Dendritic cell treated with granulocyte-macrophage colony-stimulating factor and Interleukin-4, amounts not matched to agents 40 ng/mL and 50 ng/mL, for 4 days (primary cell): ENCODE data around the gene MAMLD1.

Source experiments
- H3K27ac Mint-ChIP-seq: one replicate; pipeline ENCODE4 v1.8.0; 2022; ENCODE audit warnings: mild to moderate bottlenecking, mixed read lengths
- H3K27me3 Mint-ChIP-seq: one replicate; pipeline ENCODE4 v1.8.0; 2022; ENCODE audit warnings: mild to moderate bottlenecking, mixed read lengths
- H3K36me3 Mint-ChIP-seq: one replicate; pipeline ENCODE4 v1.8.0; 2022; ENCODE audit warnings: low read depth, mixed read lengths
- H3K4me1 Mint-ChIP-seq: one replicate; pipeline ENCODE4 v1.8.0; 2022; ENCODE audit warnings: low read depth, mixed read lengths
- H3K4me3 Mint-ChIP-seq: one replicate; pipeline ENCODE4 v1.8.0; 2022; ENCODE audit warnings: mild to moderate bottlenecking, moderate library complexity, mixed read lengths
- H3K9me3 Mint-ChIP-seq: one replicate; pipeline ENCODE4 v1.8.0; 2022; ENCODE audit warnings: mixed read lengths
- intact Hi-C: fragments of 100-400 bp; cut with micrococcal nuclease; formaldehyde crosslinking; loops from one replicate; pipeline ENCODE4 v1.15.0; 2022

The MAMLD1 gene

DNA sequence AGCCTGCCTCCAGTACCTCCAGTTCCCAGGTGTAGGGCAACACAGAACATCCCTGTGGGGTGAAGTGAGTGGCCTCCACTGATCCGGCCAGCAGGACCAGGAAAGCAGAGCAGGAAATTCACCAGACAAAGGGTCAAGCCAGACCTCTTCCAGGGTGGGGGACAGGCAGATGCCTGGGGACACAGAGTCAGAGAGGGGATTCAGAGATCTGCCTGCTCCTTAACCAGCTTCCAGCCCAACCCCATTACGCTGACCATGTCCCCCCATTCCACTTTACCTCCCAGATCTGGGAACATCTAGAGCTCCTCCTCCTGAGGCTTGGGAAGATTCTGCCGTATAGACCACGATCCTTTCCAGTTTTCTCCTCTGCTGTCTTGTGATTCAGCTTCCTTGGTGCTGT is 132.4 kb downstream of the MAMLD1 start:
- Mint-ChIP-seq H3K4me1 (no peaks in the 10 kb centered on the region), H3K4me3 (no peak overlapping the region), H3K27me3 (no peaks in the 10 kb centered on the region), H3K27ac (no peak overlapping the region), H3K36me3 (no peaks in the 10 kb centered on the region), H3K9me3 (no peaks in the 10 kb centered on the region)
- intact Hi-C loops = no loop called here

DNA sequence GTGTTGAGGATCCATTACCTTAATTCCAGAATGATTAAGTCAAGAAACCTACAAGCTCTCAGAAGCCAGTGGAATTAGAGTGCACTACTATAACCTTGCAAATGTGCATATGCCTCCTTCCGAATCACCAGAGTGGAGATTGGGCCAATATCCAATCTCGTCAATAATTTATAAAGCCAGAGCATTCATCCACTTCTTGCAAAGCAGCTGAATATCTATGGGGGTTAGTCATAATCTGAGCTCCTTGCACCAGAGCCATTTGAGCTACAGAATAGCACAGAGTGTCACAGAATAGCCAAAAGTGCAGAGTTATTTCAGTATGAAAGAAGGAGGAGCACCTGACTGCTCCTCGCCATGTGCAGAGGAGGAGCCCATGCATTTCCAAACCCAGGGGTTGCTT is 136.1 kb downstream of the MAMLD1 start:
- no peaks in the 10 kb centered on the region for H3K27me3 Mint-ChIP-seq
- H3K4me1 Mint-ChIP-seq = no peaks in the 10 kb centered on the region
- no peak overlapping the region for H3K4me3 Mint-ChIP-seq
- H3K36me3 Mint-ChIP-seq = no peaks in the 10 kb centered on the region
- no peaks in the 10 kb centered on the region for H3K9me3 Mint-ChIP-seq
- H3K27ac Mint-ChIP-seq = no peak overlapping the region
- intact Hi-C loops = no loop called here

DNA sequence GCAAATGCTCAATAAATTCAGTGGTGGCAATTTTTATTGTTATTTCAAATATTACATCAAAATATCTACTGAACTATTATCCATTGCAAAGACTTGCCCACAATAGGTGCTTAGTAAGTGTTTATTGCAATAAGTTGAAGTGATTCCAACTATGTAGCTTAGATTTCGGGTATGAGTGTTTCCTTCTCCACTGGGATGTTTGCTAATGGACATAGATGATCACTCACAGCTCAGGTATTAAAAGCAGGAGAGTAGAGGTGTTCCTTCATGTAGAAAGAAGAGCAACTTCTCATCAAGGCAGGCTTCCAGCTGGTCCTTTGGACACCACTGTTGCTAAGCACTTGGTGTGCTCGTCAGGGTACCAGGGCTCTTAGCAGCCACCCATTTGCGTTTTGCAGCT is 139.0 kb downstream of the MAMLD1 start:
- Mint-ChIP-seq H3K9me3 (no peaks in the 10 kb centered on the region), H3K4me1 (no peaks in the 10 kb centered on the region), H3K36me3 (no peaks in the 10 kb centered on the region), H3K27me3 (peaks cover 2% of the 10 kb centered on the region), H3K27ac (no peak overlapping the region), H3K4me3 (no peak overlapping the region)
- intact Hi-C loops = no loop called here

DNA sequence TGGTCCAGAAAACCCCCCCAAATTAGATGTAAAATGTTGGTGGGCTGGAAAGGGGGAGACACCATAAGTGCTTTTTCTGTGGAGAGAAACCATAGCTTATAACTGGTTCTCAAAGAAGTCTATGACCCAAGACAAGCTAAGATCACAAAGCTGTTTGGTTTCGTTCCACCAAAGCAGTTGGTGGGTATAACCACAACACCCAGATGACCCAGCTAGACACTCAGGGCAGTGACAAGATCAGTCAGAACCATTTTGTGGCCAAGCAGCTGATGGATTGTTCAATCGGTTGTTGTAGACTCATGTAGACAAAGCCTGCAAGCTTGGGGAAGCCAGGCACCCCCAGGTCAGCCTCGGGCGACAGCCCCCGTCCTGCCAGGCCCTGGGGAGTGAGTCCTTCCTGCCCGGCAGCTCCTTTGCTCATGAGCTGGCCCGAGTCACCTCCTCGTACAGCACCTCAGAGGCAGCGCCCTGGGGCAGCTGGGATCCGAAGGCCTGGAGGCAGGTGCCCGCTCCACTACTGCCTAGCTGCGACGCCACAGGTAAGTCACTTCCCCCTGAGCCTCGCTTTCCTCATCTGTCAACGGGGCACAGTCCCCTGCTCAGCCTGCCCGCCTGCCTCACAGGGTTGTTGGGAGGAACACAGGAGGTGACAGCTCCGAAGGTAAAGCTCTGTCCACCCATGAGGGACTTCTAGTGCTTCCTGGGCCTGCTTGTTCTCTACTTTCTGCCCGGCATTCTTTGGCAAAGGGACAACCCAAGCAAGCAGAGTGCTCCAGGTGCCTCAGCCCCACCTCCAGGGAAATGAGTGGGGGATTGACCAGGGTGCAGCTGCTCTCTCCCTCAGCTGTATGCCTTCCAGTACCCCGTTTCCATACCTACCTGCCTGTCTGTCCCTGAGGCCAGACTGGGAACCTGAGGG is 140.1 kb downstream of the MAMLD1 start:
- Mint-ChIP-seq H3K4me3 (no peak overlapping the region), H3K36me3 (no peaks in the 10 kb centered on the region), H3K27me3 (peaks cover 2% of the 10 kb centered on the region), H3K4me1 (peaks cover 8% of the 10 kb centered on the region), H3K27ac (no peak overlapping the region), H3K9me3 (no peaks in the 10 kb centered on the region)
- intact Hi-C loops = no loop called here

- peaks cover 9% of the 10 kb centered on the region for H3K4me1 Mint-ChIP-seq
- no peaks in the 10 kb centered on the region for H3K36me3 Mint-ChIP-seq
- no peak overlapping the region for H3K27ac Mint-ChIP-seq
- H3K9me3 Mint-ChIP-seq = no peaks in the 10 kb centered on the region
- no peak overlapping the region for H3K4me3 Mint-ChIP-seq
- intact Hi-C loops = no loop called here
- H3K27me3 Mint-ChIP-seq = peaks cover 2% of the 10 kb centered on the region
Observed at GRCh38 chrX:150503898-150504219, 140.7 kb downstream of the MAMLD1 start.

- H3K27me3 Mint-ChIP-seq = peaks cover 2% of the 10 kb centered on the region
- intact Hi-C loops = no loop called here
- no peaks in the 10 kb centered on the region for H3K36me3 Mint-ChIP-seq
- no peak overlapping the region for H3K4me3 Mint-ChIP-seq
- no peak overlapping the region for H3K27ac Mint-ChIP-seq
- no peaks in the 10 kb centered on the region for H3K9me3 Mint-ChIP-seq
- peaks cover 9% of the 10 kb centered on the region for H3K4me1 Mint-ChIP-seq
Observed at GRCh38 chrX:150504397-150505182, 141.5 kb downstream of the MAMLD1 start.

GRCh38 chrX:150506020-150506419 is 142.9 kb downstream of the MAMLD1 start:
- Mint-ChIP-seq H3K27ac (no peak overlapping the region), H3K9me3 (no peaks in the 10 kb centered on the region), H3K36me3 (no peaks in the 10 kb centered on the region), H3K4me3 (no peak overlapping the region), H3K4me1 (peaks cover 9% of the 10 kb centered on the region), H3K27me3 (peaks cover 2% of the 10 kb centered on the region)
- intact Hi-C loops = no loop called here

DNA sequence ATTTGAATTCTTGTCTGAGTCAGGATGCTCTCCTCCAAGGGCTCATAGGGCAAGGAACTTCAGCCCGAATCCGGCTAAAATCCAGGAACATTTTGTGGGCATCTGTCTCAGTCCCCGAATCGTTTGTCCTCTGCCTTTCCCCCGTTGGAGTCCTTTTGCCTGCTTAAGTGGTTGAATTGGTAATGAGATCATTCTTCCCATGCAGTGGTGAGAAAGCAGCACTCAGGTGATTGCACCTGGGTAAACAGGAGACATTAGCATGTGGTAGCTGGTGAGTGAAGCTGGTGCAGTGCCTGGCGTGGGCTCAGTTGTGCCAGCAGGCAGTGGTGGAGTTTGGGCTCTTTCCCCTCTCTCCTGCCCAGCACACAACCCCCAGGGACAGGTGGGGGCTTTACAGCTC is 143.4 kb downstream of the MAMLD1 start:
- no peak overlapping the region for H3K4me3 Mint-ChIP-seq
- no peaks in the 10 kb centered on the region for H3K9me3 Mint-ChIP-seq
- H3K4me1 Mint-ChIP-seq = peaks cover 9% of the 10 kb centered on the region
- H3K27me3 Mint-ChIP-seq = peaks cover 2% of the 10 kb centered on the region
- H3K27ac Mint-ChIP-seq = no peak overlapping the region
- no peaks in the 10 kb centered on the region for H3K36me3 Mint-ChIP-seq
- intact Hi-C loops = no loop called here

- Mint-ChIP-seq H3K36me3 (no peaks in the 10 kb centered on the region), H3K4me1 (peaks cover 9% of the 10 kb centered on the region), H3K4me3 (peak overlapping the region; percentile 41), H3K9me3 (no peaks in the 10 kb centered on the region), H3K27ac (peak overlapping the region; percentile 67), H3K27me3 (peaks cover 2% of the 10 kb centered on the region)
- intact Hi-C loops = no loop called here
Observed at GRCh38 chrX:150507251-150507856, 144.2 kb downstream of the MAMLD1 start.

DNA sequence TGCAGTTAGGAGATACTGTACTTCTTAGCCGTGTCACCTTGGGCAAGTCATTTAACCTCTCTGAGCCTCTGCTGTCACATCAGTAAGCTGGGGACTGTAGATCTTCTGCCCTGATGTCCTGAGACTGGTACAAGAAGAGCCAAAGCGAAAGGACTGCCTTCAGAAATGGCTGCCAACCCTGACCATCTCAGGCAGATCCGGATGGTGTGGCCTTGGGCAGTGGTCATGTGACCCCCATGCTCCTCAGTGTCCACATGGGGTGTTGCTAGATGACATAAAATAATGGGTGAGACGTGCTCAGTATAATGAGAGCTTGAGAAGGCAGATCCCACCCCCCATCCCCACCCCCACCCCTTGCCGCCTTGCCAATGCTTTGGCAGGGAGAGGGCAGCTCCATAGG is 144.9 kb downstream of the MAMLD1 start:
- H3K4me3 Mint-ChIP-seq = no peak overlapping the region
- peaks cover 2% of the 10 kb centered on the region for H3K27me3 Mint-ChIP-seq
- H3K36me3 Mint-ChIP-seq = no peaks in the 10 kb centered on the region
- peak overlapping the region; percentile 67 for H3K27ac Mint-ChIP-seq
- intact Hi-C loops = no loop called here
- H3K9me3 Mint-ChIP-seq = no peaks in the 10 kb centered on the region
- H3K4me1 Mint-ChIP-seq = peaks cover 9% of the 10 kb centered on the region

DNA sequence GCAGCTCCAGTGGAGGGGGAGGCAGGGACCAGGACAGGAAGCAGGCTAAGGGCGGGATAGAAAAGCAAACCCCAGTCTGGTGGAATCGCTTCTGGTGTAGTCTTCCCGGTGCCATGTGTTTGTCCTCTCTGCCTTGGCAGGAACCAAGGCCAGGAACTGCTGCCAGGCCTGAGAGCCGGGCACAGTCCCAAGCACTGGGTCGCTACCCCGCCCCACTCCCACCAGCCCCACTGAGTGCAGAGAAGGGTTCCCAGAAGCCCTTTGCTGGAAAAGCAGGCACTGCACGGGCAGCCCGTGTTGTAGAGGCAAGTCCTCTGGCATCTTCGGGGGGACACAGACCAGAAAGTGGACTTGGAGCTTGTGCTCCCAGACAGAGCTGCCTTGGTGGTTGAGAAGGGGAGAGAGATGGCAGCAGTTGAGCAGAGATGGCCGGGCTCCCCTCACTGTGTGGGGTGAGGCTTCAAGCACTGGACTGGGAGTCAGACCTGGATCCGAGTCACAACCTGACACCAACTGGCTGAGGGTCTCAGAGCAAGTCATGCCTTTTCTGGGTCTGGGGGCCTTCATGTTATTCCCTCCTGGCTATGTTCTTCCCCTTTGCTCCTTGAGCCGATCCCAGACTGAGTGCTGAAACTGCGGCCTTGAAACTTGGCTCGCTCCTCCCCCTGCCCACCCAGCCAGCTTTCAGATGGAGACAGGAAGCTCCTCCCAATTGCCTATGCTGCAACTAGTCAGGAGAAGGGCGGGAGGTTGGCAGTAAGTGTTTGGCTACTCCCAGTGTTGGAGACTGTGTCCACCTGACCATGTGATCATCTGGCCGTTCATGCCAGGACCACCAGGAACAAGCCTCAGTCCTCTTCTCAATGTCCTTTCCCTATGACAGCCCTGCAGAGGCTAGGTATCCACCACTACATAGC is 145.6 kb downstream of the MAMLD1 start:
- H3K27me3 Mint-ChIP-seq = peaks cover 2% of the 10 kb centered on the region
- no peak overlapping the region for H3K4me3 Mint-ChIP-seq
- no peaks in the 10 kb centered on the region for H3K9me3 Mint-ChIP-seq
- intact Hi-C loops = no loop called here
- no peak overlapping the region for H3K27ac Mint-ChIP-seq
- H3K4me1 Mint-ChIP-seq = peaks cover 9% of the 10 kb centered on the region
- no peaks in the 10 kb centered on the region for H3K36me3 Mint-ChIP-seq

DNA sequence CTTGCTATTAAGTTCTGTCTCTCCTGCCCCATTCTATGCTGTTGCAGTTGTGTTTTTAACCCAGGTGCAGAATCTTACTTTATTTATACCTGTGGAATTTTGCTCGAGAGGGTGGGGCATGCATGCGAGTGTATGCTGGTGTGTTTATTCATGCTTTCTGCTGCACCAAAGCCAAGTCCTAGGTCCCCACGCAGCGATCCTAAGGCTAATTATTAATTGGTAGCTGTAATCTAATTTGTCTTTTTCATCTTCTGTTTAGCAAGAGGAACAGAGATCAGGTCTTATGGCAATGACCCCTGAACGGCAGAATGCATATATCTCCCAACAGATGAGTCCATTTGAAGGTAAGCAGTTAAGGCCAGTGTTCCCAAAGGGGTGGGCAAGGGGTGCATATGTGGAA is 146.6 kb downstream of the MAMLD1 start:
- Mint-ChIP-seq H3K36me3 (no peaks in the 10 kb centered on the region), H3K4me3 (no peak overlapping the region), H3K4me1 (peaks cover 9% of the 10 kb centered on the region), H3K27me3 (peaks cover 2% of the 10 kb centered on the region), H3K9me3 (no peaks in the 10 kb centered on the region), H3K27ac (no peak overlapping the region)
- intact Hi-C loops = no loop called here

DNA sequence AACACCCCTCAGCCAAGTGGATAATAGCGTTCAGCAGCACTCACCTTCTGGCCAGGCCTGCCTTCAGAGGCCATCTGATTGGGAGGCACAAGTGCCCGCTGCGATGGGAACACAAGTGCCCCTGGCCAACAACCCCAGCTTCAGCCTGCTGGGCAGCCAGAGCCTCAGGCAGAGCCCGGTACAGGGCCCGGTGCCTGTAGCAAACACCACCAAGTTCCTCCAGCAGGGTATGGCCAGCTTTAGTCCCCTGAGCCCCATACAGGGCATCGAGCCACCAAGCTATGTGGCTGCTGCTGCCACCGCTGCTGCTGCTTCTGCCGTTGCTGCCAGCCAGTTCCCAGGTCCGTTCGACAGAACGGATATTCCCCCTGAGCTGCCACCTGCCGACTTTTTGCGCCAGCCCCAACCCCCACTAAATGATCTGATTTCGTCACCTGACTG is 149.4 kb downstream of the MAMLD1 start:
- peaks cover 1% of the 10 kb centered on the region for H3K27me3 Mint-ChIP-seq
- no peak overlapping the region for H3K4me3 Mint-ChIP-seq
- intact Hi-C loops = no loop called here
- no peaks in the 10 kb centered on the region for H3K36me3 Mint-ChIP-seq
- H3K9me3 Mint-ChIP-seq = no peaks in the 10 kb centered on the region
- peaks cover 8% of the 10 kb centered on the region for H3K4me1 Mint-ChIP-seq
- H3K27ac Mint-ChIP-seq = no peak overlapping the region
